ENCODE results near the gene SLC16A13.
A peak's percentile ranks its signal among the peaks of the same experiment; 100 is the strongest.
"Not testable (repeated sequence)": the region's sequence is repeated elsewhere in the genome, so short reads cannot be mapped to it uniquely, and the experiment has no call there.

The SLC16A13 gene

DNA sequence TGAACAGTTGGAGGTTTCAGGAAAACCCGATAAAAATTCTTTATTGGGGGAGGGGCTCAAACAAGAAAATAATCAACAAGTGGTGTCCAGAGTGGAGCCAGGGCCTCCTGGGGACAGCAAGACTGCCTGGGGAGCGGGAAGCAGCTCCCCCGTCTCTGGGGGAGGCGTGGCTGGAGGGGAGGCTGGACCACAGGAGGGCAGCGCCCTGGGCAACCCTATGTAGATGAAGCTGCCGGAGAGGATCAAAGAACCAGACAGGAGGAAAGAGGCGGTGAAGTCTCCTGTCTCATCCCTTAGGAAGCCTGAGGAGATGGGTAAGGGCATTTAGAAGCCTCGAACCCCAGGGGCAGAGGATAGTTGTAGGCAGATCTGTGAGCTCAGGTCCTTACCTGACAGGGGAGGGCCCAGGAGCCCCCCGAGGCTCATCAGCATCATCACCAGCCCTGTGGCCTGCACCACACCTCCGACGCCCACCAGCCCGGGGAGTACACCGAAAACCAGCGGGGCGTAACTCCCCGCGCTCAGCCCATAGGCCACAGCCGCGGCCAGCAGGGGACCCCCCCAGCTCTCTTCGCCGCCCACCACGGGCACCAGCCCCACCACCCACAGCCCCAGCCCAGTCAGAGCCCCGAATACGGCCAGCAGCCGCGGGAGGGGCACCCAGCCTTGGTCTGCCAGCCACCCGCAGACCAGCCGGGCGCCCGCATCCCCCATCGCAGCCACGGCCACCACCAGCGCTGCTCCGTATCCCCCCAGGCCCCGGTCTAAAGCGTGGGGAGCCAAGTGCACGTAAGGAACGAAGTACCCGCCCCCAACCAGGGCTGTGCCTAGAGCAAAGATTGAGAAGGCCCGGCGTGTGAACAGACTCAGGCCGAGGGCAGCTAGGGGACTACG, 6.0 kb downstream of the SLC16A13 start:
- DNase-seq = no peak
- no peaks in the 10 kb centered on the region for H3K27me3 Mint-ChIP-seq
- ATAC-seq = peak; percentile 33
- H3K27ac Mint-ChIP-seq = peak overlapping the region; percentile 94 to 96
- H3K9me3 Mint-ChIP-seq = no peaks in the 10 kb centered on the region
- H3K4me1 Mint-ChIP-seq = peaks cover 69% of the 10 kb centered on the region
- H3K4me3 Mint-ChIP-seq = peak overlapping the region; percentile 90 to 93

DNA sequence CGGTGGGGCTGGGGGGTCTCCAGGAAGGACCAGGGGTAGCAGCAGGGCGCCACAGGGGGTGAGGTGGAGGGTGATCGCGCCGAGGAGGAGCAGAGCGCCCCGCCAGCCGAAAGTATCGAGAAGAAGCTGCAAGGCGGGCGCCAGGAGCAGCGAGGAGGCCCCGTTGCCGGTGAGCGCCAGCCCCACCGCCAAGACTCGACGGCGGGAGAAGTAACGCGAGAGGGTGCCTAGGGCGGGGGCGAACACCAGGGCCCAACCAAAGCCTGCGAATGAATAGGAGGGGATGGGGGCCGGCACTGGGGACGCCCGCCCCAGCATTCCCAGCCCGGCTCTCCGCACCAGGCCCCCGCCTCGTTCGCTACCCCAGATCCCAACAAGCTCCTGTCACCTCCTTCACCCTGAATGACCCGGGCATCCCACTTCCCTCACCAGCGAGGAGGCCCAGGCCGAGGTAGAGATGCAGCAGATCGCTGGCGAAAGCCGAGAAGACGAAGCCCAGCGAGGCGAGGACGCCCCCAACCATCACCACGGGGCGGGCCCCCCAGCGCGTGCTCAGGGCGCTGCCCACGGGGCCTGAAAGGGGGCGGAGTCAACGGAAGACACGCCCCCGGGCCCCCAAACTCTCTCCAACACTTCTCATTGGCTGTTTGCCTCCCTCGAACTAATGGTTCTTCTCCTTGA, 6.8 kb downstream of the SLC16A13 start:
- peak overlapping the region; percentile 94 to 96 for H3K27ac Mint-ChIP-seq
- peak; percentile 63 for ATAC-seq
- H3K9me3 Mint-ChIP-seq = no peaks in the 10 kb centered on the region
- peaks cover 67% of the 10 kb centered on the region for H3K4me1 Mint-ChIP-seq
- H3K4me3 Mint-ChIP-seq = peak overlapping the region; percentile 90 to 93
- no peaks in the 10 kb centered on the region for H3K27me3 Mint-ChIP-seq
- DNase-seq = peak; percentile 66 to 70

- H3K27me3 Mint-ChIP-seq = no peaks in the 10 kb centered on the region
- no peak for DNase-seq
- ATAC-seq = peak; percentile 11
- H3K9me3 Mint-ChIP-seq = no peaks in the 10 kb centered on the region
- peak overlapping the region; percentile 47 to 94 for H3K27ac Mint-ChIP-seq
- H3K4me3 Mint-ChIP-seq = peak overlapping the region; percentile 90 to 93
- peaks cover 66% of the 10 kb centered on the region for H3K4me1 Mint-ChIP-seq
Measured at GRCh38 chr17:7043182-7043496, 7.3 kb downstream of the SLC16A13 start.

DNA sequence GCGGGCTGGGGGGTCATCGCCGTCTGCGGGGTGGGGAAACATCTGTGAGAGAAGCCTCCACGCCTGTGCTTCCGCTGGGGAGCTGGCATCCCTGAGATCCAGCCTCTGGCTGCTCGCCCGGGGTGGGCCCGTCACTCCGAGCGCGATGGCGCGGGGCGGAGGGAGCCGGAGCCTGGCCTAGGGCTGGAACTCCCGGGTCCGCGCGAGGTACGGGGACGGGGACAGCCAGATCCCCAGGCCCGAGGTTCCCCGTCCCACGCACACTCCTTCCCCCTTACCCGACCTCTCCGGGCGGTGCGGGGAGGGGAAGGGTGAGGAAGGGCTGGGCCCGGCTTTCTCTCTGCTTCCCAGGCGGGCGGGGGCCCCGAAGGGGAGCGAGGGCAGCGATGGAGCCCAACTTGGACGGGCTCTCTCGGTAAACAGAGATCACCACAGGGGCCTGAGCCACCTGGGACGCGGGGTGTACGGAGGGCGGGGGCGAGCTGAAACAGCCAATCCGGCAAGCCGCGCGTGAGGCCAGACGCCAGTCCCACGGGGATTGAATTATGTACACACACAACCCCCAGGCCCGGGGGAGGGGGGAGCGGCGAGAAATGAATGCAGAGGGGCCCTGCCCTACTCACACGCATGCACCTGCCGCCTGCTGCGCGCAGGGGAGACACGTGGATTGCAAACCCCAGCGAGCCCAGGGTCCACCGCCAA, 7.8 kb downstream of the SLC16A13 start, which contains the start of gene SLC16A11:
Gene SLC16A11, minus strand, starts transcription at position 596 of the 702 bp plus-strand sequence. Its CDS starts 579 bp downstream, at position 17.
- Mint-ChIP-seq H3K9me3 (no peaks in the 10 kb centered on the region), H3K4me1 (peaks cover 61% of the 10 kb centered on the region), H3K27me3 (no peaks in the 10 kb centered on the region), H3K4me3 (peak within 1 kb of the TSS; percentile 90 to 93), H3K27ac (peak within 1 kb of the TSS; percentile 47 to 94)
- ATAC-seq (peak; percentile 38), DNase-seq (peak; percentile 39 to 52)

DNA sequence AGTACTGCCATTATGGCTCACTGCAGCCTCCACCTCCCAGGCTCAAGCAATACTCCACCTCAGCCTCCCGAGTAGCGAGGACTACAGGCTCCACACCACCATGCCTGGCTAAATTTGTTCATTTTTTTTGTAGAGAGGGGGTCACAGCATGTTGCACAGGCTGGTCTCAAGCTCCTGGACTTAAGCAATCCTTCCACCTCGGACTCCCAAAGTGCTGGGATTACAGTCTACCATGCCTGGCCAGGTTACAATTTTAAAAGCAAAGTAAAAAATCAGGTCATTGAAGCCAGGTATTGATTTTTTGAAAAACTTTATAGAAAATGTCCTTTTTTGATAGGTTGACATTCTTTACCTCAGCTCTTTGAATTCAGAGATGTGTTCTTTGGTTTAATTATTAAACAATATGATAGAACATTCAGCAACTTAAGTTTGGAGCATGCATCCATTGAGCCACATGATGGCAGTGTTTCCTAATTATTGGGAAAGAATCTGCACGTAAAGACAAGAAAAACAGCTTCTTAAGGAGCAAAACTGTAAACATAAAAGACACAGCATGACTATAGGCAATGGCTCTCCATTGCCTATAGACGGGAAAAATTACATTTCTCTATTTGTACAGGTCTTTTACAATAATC, 9.8 kb downstream of the SLC16A13 start:
- peaks cover 52% of the 10 kb centered on the region for H3K4me1 Mint-ChIP-seq
- H3K27ac Mint-ChIP-seq = no peak overlapping the region
- no peaks in the 10 kb centered on the region for H3K9me3 Mint-ChIP-seq
- H3K27me3 Mint-ChIP-seq = no peaks in the 10 kb centered on the region
- peak overlapping the region; percentile 85 to 88 for H3K4me3 Mint-ChIP-seq
- ATAC-seq = no peak
- peak; percentile 41 to 42 for DNase-seq

GRCh38 chr17:7046127-7046724, 10.4 kb downstream of the SLC16A13 start:
- Mint-ChIP-seq H3K4me1 (peaks cover 48% of the 10 kb centered on the region), H3K27ac (peak overlapping the region in 1 of 2 donors; percentile 35), H3K4me3 (peak overlapping the region; percentile 85 to 88), H3K27me3 (no peaks in the 10 kb centered on the region), H3K9me3 (no peaks in the 10 kb centered on the region)
- DNase-seq = peak in 1 of 2 donors; percentile 40
- ATAC-seq = peak; percentile 10

DNA sequence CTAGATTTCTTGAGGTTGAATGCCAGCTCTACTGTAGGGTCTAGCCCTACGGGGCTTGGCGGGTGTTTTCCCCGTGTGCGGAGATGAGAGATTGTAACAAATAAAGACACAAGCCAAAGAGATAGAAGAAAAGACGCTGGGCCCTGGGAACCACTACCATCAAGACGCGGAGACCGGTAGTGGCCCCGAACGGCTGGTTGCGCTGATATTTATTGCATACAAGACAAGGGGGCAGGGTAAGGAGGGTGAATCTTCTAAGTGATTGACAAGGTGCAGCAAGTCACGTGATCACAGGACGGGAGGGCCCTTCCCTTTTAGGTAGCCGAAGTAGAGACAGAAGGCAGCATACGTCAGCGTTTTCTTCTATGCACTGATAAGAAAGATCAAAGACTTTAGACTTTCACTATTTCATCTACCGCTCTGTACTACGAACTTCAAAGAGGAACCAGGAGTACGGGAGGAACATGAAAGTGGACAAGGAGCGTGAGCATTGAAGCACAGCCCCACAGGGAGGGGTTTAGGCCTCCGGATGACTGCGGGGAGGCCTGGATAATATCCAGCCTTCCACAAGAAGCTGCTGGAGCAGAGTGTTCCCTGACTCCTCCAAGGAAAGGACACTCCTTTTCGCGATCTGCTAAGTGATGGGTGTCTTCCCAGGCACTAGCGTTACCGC, 11.0 kb downstream of the SLC16A13 start:
- Mint-ChIP-seq H3K27ac (peak overlapping the region; percentile 35 to 82), H3K4me3 (peak overlapping the region; percentile 85 to 88), H3K4me1 (peaks cover 42% of the 10 kb centered on the region)
- DNase-seq (peak; percentile 57 to 80), ATAC-seq (peak; percentile 35)
- H3K27me3 Mint-ChIP-seq, H3K9me3 Mint-ChIP-seq: not testable (repeated sequence)

DNA sequence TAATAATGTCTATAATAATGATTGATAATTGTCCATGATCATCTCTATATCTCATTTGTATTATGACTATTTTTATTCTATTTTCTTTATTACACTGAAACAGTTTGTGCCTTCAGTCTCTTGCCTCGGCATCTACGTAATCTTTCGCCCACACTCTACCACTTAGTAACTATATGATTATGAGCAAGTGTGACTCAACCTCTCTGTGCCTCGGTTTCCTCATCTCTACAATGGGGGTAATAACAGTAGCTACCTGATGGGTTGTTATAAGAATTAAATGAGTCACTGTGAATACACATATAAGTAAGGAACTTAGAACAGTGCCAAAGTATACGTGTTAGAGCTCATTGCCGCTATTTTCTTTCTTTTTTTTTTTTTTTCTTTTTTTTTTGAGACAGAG, 11.8 kb downstream of the SLC16A13 start:
- ATAC-seq (peak; percentile 26), DNase-seq (no peak)
- Mint-ChIP-seq H3K4me3 (peak overlapping the region in 1 of 2 donors; percentile 85), H3K9me3 (no peaks in the 10 kb centered on the region), H3K27me3 (no peaks in the 10 kb centered on the region), H3K27ac (peak overlapping the region in 1 of 2 donors; percentile 66), H3K4me1 (peaks cover 39% of the 10 kb centered on the region)

GRCh38 chr17:7048968-7049367, 13.2 kb downstream of the SLC16A13 start:
- H3K4me1 Mint-ChIP-seq = peaks cover 27% of the 10 kb centered on the region
- no peak overlapping the region for H3K4me3 Mint-ChIP-seq
- no peak for ATAC-seq

GRCh38 chr17:7050583-7050982, 14.8 kb downstream of the SLC16A13 start:
- not testable (repeated sequence) for H3K27me3 Mint-ChIP-seq, H3K4me3 Mint-ChIP-seq, DNase-seq

More at GRCh38 chr17:7048968-7049367, 13.2 kb downstream of the SLC16A13 start:
- Mint-ChIP-seq H3K27me3 (no peaks in the 10 kb centered on the region), H3K9me3 (no peaks in the 10 kb centered on the region), H3K27ac (no peak overlapping the region)
- no peak for DNase-seq

DNA sequence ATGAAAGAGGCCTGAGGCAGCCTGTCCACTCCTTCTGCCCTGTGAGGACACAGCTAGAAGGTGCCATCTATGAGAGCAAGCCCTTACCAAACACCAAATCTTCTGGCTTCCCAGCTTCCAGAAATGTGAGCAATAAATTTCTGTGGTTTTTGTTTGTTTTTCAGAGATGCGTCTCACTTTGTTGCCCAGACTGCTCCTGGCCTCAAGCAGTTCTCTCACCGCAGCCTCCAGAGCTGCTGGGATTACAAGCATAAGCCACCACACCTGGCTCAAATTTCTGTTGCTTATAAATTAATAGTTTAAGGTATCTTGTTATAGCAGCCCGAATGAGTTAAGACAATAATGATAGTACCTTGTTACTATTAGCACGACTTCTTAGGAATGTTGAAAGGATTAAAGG, 20.6 kb downstream of the SLC16A13 start:
- ATAC-seq = no peak
- Mint-ChIP-seq H3K4me3 (no peak overlapping the region), H3K27me3 (no peaks in the 10 kb centered on the region), H3K27ac (no peak overlapping the region), H3K9me3 (no peaks in the 10 kb centered on the region), H3K4me1 (peaks cover 19% of the 10 kb centered on the region)
- DNase-seq = no peak

More at GRCh38 chr17:7050583-7050982, 14.8 kb downstream of the SLC16A13 start:
- not testable (repeated sequence) for ATAC-seq, H3K27ac Mint-ChIP-seq, H3K9me3 Mint-ChIP-seq
- peaks cover 24% of the 10 kb centered on the region for H3K4me1 Mint-ChIP-seq

GRCh38 chr17:7058831-7059447, 23.1 kb downstream of the SLC16A13 start:
- Mint-ChIP-seq H3K4me3 (no peak overlapping the region), H3K9me3 (no peaks in the 10 kb centered on the region), H3K4me1 (peaks cover 14% of the 10 kb centered on the region), H3K27ac (peak overlapping the region in 1 of 2 donors; percentile 49), H3K27me3 (peaks cover 15% of the 10 kb centered on the region)
- ATAC-seq (no peak), DNase-seq (no peak)

- peak; percentile 92 for ATAC-seq
- peak overlapping the region in 1 of 2 donors; percentile 79 for H3K27ac Mint-ChIP-seq
- peaks cover 17% of the 10 kb centered on the region for H3K27me3 Mint-ChIP-seq
- peak in 1 of 2 donors; percentile 22 for DNase-seq
- H3K4me1 Mint-ChIP-seq = peaks cover 14% of the 10 kb centered on the region
- H3K4me3 Mint-ChIP-seq = peak overlapping the region; percentile 29 to 55
- H3K9me3 Mint-ChIP-seq = no peaks in the 10 kb centered on the region
Measured at GRCh38 chr17:7060165-7060891, 24.5 kb downstream of the SLC16A13 start.
